Fibroblast of lung (primary cell): ENCODE measurements around the gene PLEKHN1.

Experiments
- EZH2 ChIP-seq: IDR thresholded peaks from 2 replicates; pipeline ENCODE4 v1.5.1; 2012; ENCODE audit warnings: low read length, control low read depth, mild to moderate bottlenecking; ENCODE audit errors: missing control alignments
- TF ChIP-seq, protein P1 (sequence below), 2 donors: IDR thresholded peaks in 1 of 2; conservative IDR thresholded peaks in 1 of 2; 1 replicate in 1 of 2; 2 replicates in 1 of 2; pipeline ENCODE4 v1.5.1; 2011 to 2012; ENCODE audit warnings: low read length in 2 of 2, control low read depth in 1 of 2, inconsistent platforms in 1 of 2, low read depth in 1 of 2, mild to moderate bottlenecking in 1 of 2

DNA sequence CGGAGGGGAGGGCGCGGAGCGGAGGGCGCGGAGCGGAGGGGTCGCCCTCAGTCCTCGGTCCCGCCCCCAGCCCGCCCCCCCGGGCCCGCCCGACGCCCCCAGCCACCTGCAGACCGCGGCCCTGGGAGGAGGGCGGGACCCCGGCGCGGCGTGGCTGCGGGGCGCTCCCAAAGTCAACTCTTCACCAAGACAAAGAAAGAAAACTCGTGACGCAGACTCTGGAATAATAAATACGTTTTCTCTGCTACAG lies 32.4 kb downstream of the PLEKHN1 start:
- TF ChIP-seq, protein P1, sequence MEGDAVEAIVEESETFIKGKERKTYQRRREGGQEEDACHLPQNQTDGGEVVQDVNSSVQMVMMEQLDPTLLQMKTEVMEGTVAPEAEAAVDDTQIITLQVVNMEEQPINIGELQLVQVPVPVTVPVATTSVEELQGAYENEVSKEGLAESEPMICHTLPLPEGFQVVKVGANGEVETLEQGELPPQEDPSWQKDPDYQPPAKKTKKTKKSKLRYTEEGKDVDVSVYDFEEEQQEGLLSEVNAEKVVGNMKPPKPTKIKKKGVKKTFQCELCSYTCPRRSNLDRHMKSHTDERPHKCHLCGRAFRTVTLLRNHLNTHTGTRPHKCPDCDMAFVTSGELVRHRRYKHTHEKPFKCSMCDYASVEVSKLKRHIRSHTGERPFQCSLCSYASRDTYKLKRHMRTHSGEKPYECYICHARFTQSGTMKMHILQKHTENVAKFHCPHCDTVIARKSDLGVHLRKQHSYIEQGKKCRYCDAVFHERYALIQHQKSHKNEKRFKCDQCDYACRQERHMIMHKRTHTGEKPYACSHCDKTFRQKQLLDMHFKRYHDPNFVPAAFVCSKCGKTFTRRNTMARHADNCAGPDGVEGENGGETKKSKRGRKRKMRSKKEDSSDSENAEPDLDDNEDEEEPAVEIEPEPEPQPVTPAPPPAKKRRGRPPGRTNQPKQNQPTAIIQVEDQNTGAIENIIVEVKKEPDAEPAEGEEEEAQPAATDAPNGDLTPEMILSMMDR (conservative IDR thresholded peaks at IDR 0.05 in 1 of 2, IDR thresholded peaks at IDR 0.05 in 1 of 2; ENCODE audit: low read depth in 1 of 2, low read length in 2 of 2): no peak
- TF ChIP-seq EZH2: no peak
